Thoracic aorta (tissue), 2 donors: Measurements from ENCODE around the gene PRRC2B. TPM values are rescaled to one million over a fixed set of nuclear protein-coding genes. Genes with fewer than 3 reads are reported as not detected.

ENCODE experiments used
- ATAC-seq: fragments of 150-250 bp; one replicate; pipeline ENCODE4 v1.8.0; 2017; ENCODE audit warnings: low read depth; ENCODE audit not compliant: insufficient number of reproducible peaks, low FRiP score
- DNase-seq: peaks from one replicate; pipeline ENCODE4 v3.0.0-alpha.2; 2020; ENCODE audit warnings: low spot score
- H3K27ac ChIP-seq, 2 donors: fragments of 200-600 bp; sonication (generic); 1 replicate in 1 of 2; 2 replicates in 1 of 2; pipeline ENCODE4 v1.5.1; 2016; ENCODE audit warnings: mild to moderate bottlenecking in 2 of 2, moderate library complexity in 2 of 2
- H3K27me3 ChIP-seq: fragments of 200-600 bp; sonication (generic); replicated peaks from 2 replicates; pipeline ENCODE4 v1.6.0; 2016; ENCODE audit warnings: mild to moderate bottlenecking; ENCODE audit not compliant: insufficient read depth
- H3K36me3 ChIP-seq: fragments of 200-600 bp; sonication (generic); one replicate; pipeline ENCODE4 v1.5.1; 2016
- H3K4me1 ChIP-seq, 2 donors: fragments of 200-600 bp; sonication (generic); 1 replicate in 1 of 2; 2 replicates in 1 of 2; pipeline versions ENCODE4 v1.5.1 to v1.6.0; 2016; ENCODE audit warnings: low read depth in 2 of 2, mild to moderate bottlenecking in 1 of 2; ENCODE audit not compliant: control insufficient read depth in 1 of 2
- H3K4me3 ChIP-seq: fragments of 200-600 bp; sonication (generic); 2 replicates; pipeline ENCODE4 v1.5.1; 2016; ENCODE audit warnings: mild to moderate bottlenecking
- H3K9me3 ChIP-seq: fragments of 200-600 bp; sonication (generic); 2 replicates; pipeline ENCODE4 v1.5.1; 2016
- total RNA-seq, 2 donors: library from RNA; depleted of rRNA; stranded (reverse); fragments of >200 nt; gene quantifications; one replicate each; pipeline versions ENCODE4 v1.1.0 to v1.2.3, GENCODE V29; 2016
- TF ChIP-seq, protein P1 (sequence below): fragments of 200-600 bp; sonication (generic); IDR thresholded peaks from one replicate; pipeline ENCODE4 v1.5.1; 2019; ENCODE audit warnings: antibody characterized with exemption

Gene PRRC2B
- total RNA-seq, 2 donors from 2014 or later, result 162 to 198 TPM

DNA sequence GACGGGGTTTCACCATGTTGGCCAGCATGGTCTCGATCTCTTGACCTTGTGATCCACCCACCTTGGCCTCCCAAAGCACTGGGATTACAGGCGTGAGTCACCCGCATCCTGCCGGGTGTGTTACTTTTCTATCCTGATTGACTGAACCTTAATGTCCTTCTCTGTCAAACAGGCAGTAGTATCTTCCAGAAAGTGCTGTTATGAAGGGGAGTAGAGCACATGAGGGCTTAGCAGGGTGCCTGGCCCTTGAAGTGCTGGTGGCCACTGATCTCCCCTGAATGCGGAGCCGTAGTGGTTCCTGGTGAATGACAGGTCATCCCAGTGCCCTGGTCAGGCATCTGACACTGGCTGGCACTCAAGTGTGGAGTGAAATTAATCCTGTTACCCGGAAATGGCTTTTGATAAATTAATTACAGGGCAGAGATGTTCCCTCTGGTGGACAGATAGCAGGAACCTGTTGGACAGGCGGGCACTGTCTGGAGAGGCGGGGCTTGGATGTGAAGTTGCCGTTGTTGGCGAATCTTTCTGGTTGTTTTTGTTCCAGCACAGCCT is 28.4 kb downstream of the PRRC2B start:
- Histone ChIP-seq H3K9me3 (no peaks in the 10 kb centered on the region), H3K27ac (peak overlapping the region; percentile 67 to 70), H3K4me3 (no peak overlapping the region), H3K27me3 (no peaks in the 10 kb centered on the region), H3K36me3 (no peaks in the 10 kb centered on the region), H3K4me1 (peaks cover 30 to 71% of the 10 kb centered on the region in 2 donors)
- TF ChIP-seq, protein P1, sequence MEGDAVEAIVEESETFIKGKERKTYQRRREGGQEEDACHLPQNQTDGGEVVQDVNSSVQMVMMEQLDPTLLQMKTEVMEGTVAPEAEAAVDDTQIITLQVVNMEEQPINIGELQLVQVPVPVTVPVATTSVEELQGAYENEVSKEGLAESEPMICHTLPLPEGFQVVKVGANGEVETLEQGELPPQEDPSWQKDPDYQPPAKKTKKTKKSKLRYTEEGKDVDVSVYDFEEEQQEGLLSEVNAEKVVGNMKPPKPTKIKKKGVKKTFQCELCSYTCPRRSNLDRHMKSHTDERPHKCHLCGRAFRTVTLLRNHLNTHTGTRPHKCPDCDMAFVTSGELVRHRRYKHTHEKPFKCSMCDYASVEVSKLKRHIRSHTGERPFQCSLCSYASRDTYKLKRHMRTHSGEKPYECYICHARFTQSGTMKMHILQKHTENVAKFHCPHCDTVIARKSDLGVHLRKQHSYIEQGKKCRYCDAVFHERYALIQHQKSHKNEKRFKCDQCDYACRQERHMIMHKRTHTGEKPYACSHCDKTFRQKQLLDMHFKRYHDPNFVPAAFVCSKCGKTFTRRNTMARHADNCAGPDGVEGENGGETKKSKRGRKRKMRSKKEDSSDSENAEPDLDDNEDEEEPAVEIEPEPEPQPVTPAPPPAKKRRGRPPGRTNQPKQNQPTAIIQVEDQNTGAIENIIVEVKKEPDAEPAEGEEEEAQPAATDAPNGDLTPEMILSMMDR, result no peak
- DNase-seq (no peak), ATAC-seq (no peak)

DNA sequence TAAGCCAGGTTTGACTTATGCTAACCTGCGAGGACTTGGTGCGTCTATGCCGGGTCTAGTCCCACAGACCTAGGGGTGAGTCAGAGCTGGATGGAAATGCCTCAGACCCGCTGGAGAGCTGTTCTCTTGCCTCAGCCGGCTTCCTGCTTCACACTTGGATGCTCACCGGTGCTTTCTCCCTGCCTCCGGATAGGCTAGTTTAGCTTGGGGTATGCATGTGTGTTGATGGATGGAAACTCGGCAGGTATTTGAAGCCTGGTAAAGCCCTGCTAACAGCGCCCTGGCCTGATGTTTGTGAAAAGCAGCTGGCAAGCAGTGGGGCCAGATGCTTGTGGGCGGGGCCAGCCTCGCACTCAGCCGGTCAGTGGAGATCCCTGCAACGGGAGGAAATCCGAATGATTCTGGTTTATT is 29.3 kb downstream of the PRRC2B start:
- H3K9me3 ChIP-seq, result no peaks in the 10 kb centered on the region
- peak; percentile 73 for ATAC-seq
- peaks cover 22 to 63% of the 10 kb centered on the region in 2 donors for H3K4me1 ChIP-seq
- H3K27me3 ChIP-seq, result no peaks in the 10 kb centered on the region
- TF ChIP-seq, protein P1, result no peak
- DNase-seq, result no peak
- H3K4me3 ChIP-seq, result peak overlapping the region; percentile 36
- H3K27ac ChIP-seq, result peak overlapping the region; percentile 67 to 70
- H3K36me3 ChIP-seq, result no peaks in the 10 kb centered on the region

DNA sequence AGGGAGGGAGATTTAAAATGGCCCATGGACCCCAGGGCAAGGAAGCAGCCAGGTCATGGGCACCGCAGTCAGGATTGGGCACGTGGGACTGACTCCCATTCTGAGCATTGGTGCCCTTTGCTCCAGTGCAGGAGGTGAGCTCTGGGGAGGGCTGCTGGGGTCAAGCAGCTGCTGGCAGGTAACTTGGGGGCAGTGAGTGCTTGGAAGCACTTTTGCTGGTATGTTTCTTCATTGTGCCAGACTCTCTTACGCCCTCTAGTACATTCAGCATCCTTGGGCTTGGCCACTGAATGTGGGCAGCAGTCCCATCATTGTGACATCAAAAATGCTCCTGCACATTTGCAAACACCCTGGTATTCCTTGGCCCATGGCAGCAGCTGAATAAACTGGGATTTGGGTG is 32.7 kb downstream of the PRRC2B start:
- ATAC-seq, result no peak
- peaks cover 4% of the 10 kb centered on the region for H3K36me3 ChIP-seq
- H3K27ac ChIP-seq, result no peak overlapping the region
- no peak for DNase-seq
- TF ChIP-seq, protein P1, result no peak
- H3K4me1 ChIP-seq, result peaks cover 14 to 41% of the 10 kb centered on the region in 2 donors
- no peaks in the 10 kb centered on the region for H3K9me3 ChIP-seq
- H3K4me3 ChIP-seq, result no peak overlapping the region
- H3K27me3 ChIP-seq, result no peaks in the 10 kb centered on the region

DNA sequence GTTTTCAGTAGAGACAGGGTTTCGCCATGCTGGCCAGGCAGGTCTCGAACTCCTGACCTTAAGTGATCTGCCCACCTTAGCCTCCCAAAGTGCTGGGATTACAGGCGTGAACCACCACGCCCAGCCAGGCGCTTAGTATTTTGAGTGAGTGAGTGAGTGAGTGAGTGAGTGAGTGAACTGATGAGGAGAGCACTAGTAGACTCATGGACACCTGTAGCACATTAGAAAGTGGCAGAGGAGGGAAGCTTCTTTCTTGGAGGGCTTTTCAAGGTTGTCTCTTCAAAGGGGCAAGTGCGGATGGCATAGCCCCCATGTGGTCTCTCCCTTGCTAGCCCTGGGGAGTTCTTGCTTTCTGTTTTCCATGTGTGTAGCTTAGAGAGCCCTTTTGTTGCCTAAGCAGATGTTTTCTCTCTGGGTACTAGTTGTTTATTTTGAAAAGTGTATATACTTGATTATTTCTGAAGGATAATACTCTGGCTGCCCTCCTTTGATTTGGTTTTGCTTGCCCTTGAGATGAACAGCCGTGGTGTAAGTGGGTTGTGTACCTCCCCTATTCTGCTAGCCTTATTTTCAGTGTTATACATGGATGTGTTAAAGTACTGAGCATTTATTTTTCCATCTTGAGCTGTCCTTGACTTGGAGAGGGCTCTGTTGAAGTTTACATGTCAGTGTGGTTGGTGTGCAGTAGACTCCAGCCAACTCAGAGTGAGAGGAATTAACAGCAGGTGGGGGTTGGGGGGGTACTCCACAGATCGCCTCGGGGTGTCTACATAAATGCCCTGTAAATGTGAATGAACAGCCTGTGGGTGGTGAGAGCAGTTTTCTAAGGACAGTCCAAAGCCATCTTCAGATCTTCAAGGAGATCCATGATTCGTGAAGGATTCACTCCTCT is 35.5 kb downstream of the PRRC2B start:
- H3K27ac ChIP-seq, result no peak overlapping the region
- H3K36me3 ChIP-seq, result peaks cover 14% of the 10 kb centered on the region
- H3K27me3 ChIP-seq, result no peaks in the 10 kb centered on the region
- DNase-seq (no peak), ATAC-seq (no peak)
- TF ChIP-seq, protein P1, result no peak
- H3K4me3 ChIP-seq, result no peak overlapping the region
- no peaks in the 10 kb centered on the region for H3K9me3 ChIP-seq
- peaks cover 6 to 34% of the 10 kb centered on the region in 2 donors for H3K4me1 ChIP-seq

DNA sequence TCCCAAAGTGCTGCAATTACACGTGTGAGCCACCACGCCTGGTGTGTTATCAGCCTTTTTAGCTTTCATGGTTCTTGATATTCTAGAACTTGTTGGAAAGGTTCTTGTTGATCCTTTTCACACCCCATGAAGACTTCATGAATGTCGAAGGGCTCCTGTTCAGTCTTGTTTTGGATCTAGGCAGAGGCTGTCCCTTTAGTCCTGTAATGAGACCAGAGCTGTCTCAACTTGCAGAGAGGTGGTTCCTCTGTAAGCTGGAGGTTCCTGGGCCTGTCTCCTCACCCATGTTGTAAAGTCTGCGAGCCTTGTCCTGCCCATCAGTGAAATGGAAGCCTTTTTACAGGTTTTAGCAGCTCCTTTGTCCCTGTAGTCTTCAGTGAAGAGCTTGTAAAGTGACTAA is 38.2 kb downstream of the PRRC2B start:
- ATAC-seq (no peak), DNase-seq (no peak)
- no peak overlapping the region for H3K27ac ChIP-seq
- H3K36me3 ChIP-seq, result peaks cover 17% of the 10 kb centered on the region
- TF ChIP-seq, protein P1, result no peak
- H3K27me3 ChIP-seq, result no peaks in the 10 kb centered on the region
- H3K4me1 ChIP-seq, result peaks cover 14 to 51% of the 10 kb centered on the region in 2 donors
- no peak overlapping the region for H3K4me3 ChIP-seq
- H3K9me3 ChIP-seq, result no peaks in the 10 kb centered on the region
